Natural killer cell (primary cell): ENCODE data around the gene PRKN. TPM values are rescaled to one million over a fixed set of nuclear protein-coding genes. Genes with fewer than 3 reads are reported as not detected.

Experiments
- ATAC-seq, 3 donors: fragments of 150-1000 bp in 2 of 3; fragments of 200-7000 bp in 1 of 3; cut with Tn5 transposase; 1 replicate in 1 of 3; 2 replicates in 2 of 3; pipeline ENCODE4 v1.10.0; 2021; ENCODE audit warnings: mild to moderate bottlenecking in 2 of 3, moderate library complexity in 2 of 3
- DNase-seq, 2 donors: peaks; one replicate each; pipeline versions ENCODE4 v3.0.0 to v3.0.0-alpha.2; 2013 to 2021; ENCODE audit warnings: mixed read lengths in 1 of 2
- H3K27ac ChIP-seq: one replicate; pipeline ENCODE4 v1.5.1; 2013; ENCODE audit warnings: mild to moderate bottlenecking, low read length
- H3K27me3 ChIP-seq: one replicate; pipeline ENCODE4 v1.6.1; 2013; ENCODE audit warnings: low read length; ENCODE audit not compliant: control insufficient read depth, insufficient read depth
- H3K36me3 ChIP-seq: one replicate; pipeline ENCODE4 v1.6.1; 2013; ENCODE audit warnings: low read length; ENCODE audit not compliant: control insufficient read depth, insufficient read depth
- H3K4me1 ChIP-seq: one replicate; pipeline ENCODE4 v1.6.1; 2013; ENCODE audit warnings: low read length; ENCODE audit not compliant: control insufficient read depth, insufficient read depth
- H3K4me3 ChIP-seq: one replicate; pipeline ENCODE4 v1.5.1; 2013; ENCODE audit warnings: low read length
- H3K9me3 ChIP-seq: one replicate; pipeline ENCODE4 v1.6.1; 2013; ENCODE audit warnings: low read length; ENCODE audit not compliant: control insufficient read depth, insufficient read depth
- H3K27ac Mint-ChIP-seq, 2 donors: one replicate each; pipeline ENCODE4 v1.8.0; 2022; ENCODE audit warnings: mild to moderate bottlenecking in 2 of 2, mixed read lengths in 2 of 2, moderate library complexity in 1 of 2
- H3K27me3 Mint-ChIP-seq, 2 donors: one replicate each; pipeline ENCODE4 v1.8.0; 2022; ENCODE audit warnings: low read depth in 2 of 2, mixed read lengths in 2 of 2
- H3K36me3 Mint-ChIP-seq: one replicate; pipeline ENCODE4 v1.8.0; 2022; ENCODE audit warnings: mixed read lengths
- H3K4me1 Mint-ChIP-seq, 2 donors: one replicate each; pipeline ENCODE4 v1.8.0; 2022; ENCODE audit warnings: mixed read lengths in 2 of 2
- H3K4me3 Mint-ChIP-seq: one replicate; pipeline ENCODE4 v1.8.0; 2022; ENCODE audit warnings: mild to moderate bottlenecking, moderate library complexity, mixed read lengths
- H3K9me3 Mint-ChIP-seq, 2 donors: one replicate each; pipeline ENCODE4 v1.8.0; 2022; ENCODE audit warnings: mixed read lengths in 2 of 2
- CTCF ChIP-seq: fragments of 200-600 bp; IDR thresholded peaks from one replicate; pipeline ENCODE4 v1.8.0; 2022; ENCODE audit warnings: antibody characterized with exemption
- WGBS: methylation state at CpG from one replicate; pipeline ENCODE4 v1.1.7; 2013; ENCODE audit warnings: missing lambda C conversion rate; ENCODE audit not compliant: insufficient coverage; 5-methylcytosine and 5-hydroxymethylcytosine counted together
- intact Hi-C: fragments of 100-400 bp; cut with micrococcal nuclease; formaldehyde crosslinking; loops from one replicate; pipeline ENCODE4 v1.14.2; 2022
- total RNA-seq, 4 donors: library from RNA; stranded (reverse); fragments of 120-200 nt in 1 of 4; gene quantifications; one replicate each; pipeline versions ENCODE4 v1.2.3 to v1.2.4, GENCODE V29; 2013 to 2022

The PRKN gene
- total RNA-seq, 3 donors from 2014 or later (not counting 1 experiment from before 2014, with no cell fraction given) = 1.4 to 1.9 (median 1.9) TPM

GRCh38 chr6:161351858-161352257 is 1375.7 kb downstream of the PRKN start:
- 46% methylated on average over 3 of the region's 5 CpGs for WGBS
- peaks cover 8 to 13% of the 10 kb centered on the region in 2 donors for H3K4me1 Mint-ChIP-seq
- intact Hi-C loops = no loop called here

GRCh38 chr6:161349886-161350285 is 1377.7 kb downstream of the PRKN start:
- H3K4me1 Mint-ChIP-seq = no peaks in the 10 kb centered on the region
- DNase-seq = no peak
- H3K9me3 Mint-ChIP-seq = no peaks in the 10 kb centered on the region
- TF ChIP-seq CTCF = no peak
- no peak overlapping the region for H3K4me3 ChIP-seq
- no peaks in the 10 kb centered on the region for H3K27me3 ChIP-seq
- no peak for ATAC-seq
- no peak overlapping the region for H3K4me3 Mint-ChIP-seq
- H3K36me3 Mint-ChIP-seq = no peaks in the 10 kb centered on the region
- 97% methylated on average over 19 of the region's 19 CpGs for WGBS
- no peaks in the 10 kb centered on the region for H3K36me3 ChIP-seq
- H3K27ac Mint-ChIP-seq = no peak overlapping the region
- no peaks in the 10 kb centered on the region for H3K27me3 Mint-ChIP-seq
- no peak overlapping the region for H3K27ac ChIP-seq
- intact Hi-C loops = no loop called here
- H3K9me3 ChIP-seq = no peaks in the 10 kb centered on the region
- H3K4me1 ChIP-seq = no peaks in the 10 kb centered on the region

More at GRCh38 chr6:161351858-161352257, 1375.7 kb downstream of the PRKN start:
- no peaks in the 10 kb centered on the region for H3K9me3 ChIP-seq
- H3K4me1 ChIP-seq = peaks cover 12% of the 10 kb centered on the region
- DNase-seq (no peak), ATAC-seq (peak in 1 of 3 donors; percentile 25)
- H3K4me3 Mint-ChIP-seq = no peak overlapping the region
- no peak overlapping the region for H3K4me3 ChIP-seq
- H3K36me3 Mint-ChIP-seq = no peaks in the 10 kb centered on the region
- no peak overlapping the region for H3K27ac ChIP-seq
- no peaks in the 10 kb centered on the region for H3K9me3 Mint-ChIP-seq
- H3K36me3 ChIP-seq = no peaks in the 10 kb centered on the region
- TF ChIP-seq CTCF = no peak
- H3K27ac Mint-ChIP-seq = no peak overlapping the region
- H3K27me3 ChIP-seq = no peaks in the 10 kb centered on the region
- H3K27me3 Mint-ChIP-seq = peaks cover 0 to 4% of the 10 kb centered on the region in 2 donors

GRCh38 chr6:161348628-161348994 is 1379.0 kb downstream of the PRKN start:
- Histone ChIP-seq H3K27me3 (no peaks in the 10 kb centered on the region), H3K4me3 (no peak overlapping the region), H3K9me3 (no peaks in the 10 kb centered on the region), H3K4me1 (no peaks in the 10 kb centered on the region), H3K27ac (no peak overlapping the region), H3K36me3 (no peaks in the 10 kb centered on the region)
- Mint-ChIP-seq H3K9me3 (no peaks in the 10 kb centered on the region), H3K36me3 (no peaks in the 10 kb centered on the region), H3K27me3 (no peaks in the 10 kb centered on the region), H3K27ac (no peak overlapping the region), H3K4me1 (no peaks in the 10 kb centered on the region), H3K4me3 (no peak overlapping the region)
- DNase-seq (no peak), ATAC-seq (no peak)
- no peak for TF ChIP-seq CTCF
- intact Hi-C loops = no loop called here
- WGBS = 100% methylated on average over 5 of the region's 5 CpGs

DNA sequence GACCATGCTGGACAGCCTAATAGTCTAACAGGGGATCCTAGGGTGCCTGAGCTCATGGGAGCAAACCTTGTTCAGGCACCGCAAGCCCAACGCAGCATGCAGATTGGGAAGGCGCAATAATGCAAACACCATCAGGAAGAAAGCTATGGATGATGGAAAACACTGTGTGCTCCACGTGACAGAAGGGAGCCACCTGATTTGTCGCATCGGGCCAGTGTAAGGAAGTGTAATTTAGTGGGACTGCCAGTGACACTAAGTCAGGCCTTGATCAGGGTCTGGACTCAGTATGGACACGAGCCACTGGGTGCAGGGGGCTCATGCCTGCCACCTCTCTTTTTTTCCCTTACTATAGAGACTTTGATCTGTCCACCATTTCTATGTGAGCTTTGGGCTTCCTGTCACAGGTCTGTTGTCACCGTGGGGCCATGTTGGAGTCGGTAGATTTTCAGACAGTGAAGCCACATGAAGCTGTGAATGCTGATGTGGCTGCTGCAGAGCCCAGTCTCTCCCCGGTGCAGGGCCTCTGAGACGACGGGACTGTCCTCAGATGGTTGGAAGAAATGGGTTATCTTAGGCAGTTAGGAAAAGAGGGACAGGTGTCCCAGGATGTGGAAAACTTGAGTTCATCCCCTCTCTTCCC is 1379.5 kb downstream of the PRKN start:
- Mint-ChIP-seq H3K4me3 (no peak overlapping the region), H3K27ac (no peak overlapping the region), H3K9me3 (no peaks in the 10 kb centered on the region), H3K36me3 (no peaks in the 10 kb centered on the region), H3K4me1 (no peaks in the 10 kb centered on the region), H3K27me3 (peaks cover 0 to 1% of the 10 kb centered on the region in 2 donors)
- Histone ChIP-seq H3K27me3 (no peaks in the 10 kb centered on the region), H3K36me3 (no peaks in the 10 kb centered on the region), H3K27ac (no peak overlapping the region), H3K4me1 (no peaks in the 10 kb centered on the region), H3K4me3 (no peak overlapping the region), H3K9me3 (no peaks in the 10 kb centered on the region)
- WGBS = 92% methylated on average over 12 of the region's 12 CpGs
- intact Hi-C loops = no loop called here
- DNase-seq (no peak), ATAC-seq (no peak)
- TF ChIP-seq CTCF = no peak
